ENCODE data around the gene LCMT1. TPM values are rescaled to one million over a fixed set of nuclear protein-coding genes. Genes with fewer than 3 reads are reported as not detected.
"Not testable (repeated sequence)": the region's sequence is repeated elsewhere in the genome, so short reads cannot be mapped to it uniquely, and the experiment has no call there.

The LCMT1 gene
- total RNA-seq, 1 donor = 35.5 TPM

DNA sequence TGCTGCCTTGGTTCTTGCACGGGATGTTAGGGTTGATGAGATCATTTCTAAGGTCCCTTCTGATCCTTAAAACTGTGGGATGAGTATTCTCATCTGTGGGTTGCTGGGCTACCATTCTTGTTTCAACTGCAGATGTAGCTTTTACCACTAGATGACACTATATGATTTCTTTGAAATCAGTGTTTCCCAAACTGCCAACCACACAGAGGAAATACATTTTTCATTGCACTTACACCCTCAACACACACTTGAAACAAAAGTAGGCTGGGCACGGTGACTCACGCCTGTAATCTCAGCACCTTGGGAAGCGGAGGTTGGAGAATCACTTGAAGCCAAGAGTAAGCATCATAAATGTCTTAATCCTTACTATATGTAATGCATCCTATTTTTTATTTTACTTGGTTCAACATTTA is 15.3 kb downstream of the LCMT1 start:
- H3K4me1 ChIP-seq (ENCODE audit: insufficient read depth, low read length) = peaks cover 13% of the 10 kb centered on the region
- no peak overlapping the region for H3K4me3 ChIP-seq (ENCODE audit: insufficient read depth, low read length)
- H2AFZ ChIP-seq (ENCODE audit: low read length) = no peak overlapping the region
- H3K79me2 ChIP-seq (ENCODE audit: insufficient read depth, low read length) = peaks cover 48% of the 10 kb centered on the region
- H4K20me1 ChIP-seq (ENCODE audit: insufficient read depth, low read length) = peaks cover 23% of the 10 kb centered on the region
- peak; percentile 88 for DNase-seq (ENCODE audit: insufficient read length, low spot score, missing footprints)
- H3K4me2 ChIP-seq (ENCODE audit: insufficient read depth, low read length) = no peak overlapping the region
- H3K36me3 ChIP-seq (ENCODE audit: insufficient read depth, low read length) = peaks cover 14% of the 10 kb centered on the region
- peak overlapping the region; percentile 65 for H3K27ac ChIP-seq (ENCODE audit: low read depth, low read length)
- TF ChIP-seq, protein P1, sequence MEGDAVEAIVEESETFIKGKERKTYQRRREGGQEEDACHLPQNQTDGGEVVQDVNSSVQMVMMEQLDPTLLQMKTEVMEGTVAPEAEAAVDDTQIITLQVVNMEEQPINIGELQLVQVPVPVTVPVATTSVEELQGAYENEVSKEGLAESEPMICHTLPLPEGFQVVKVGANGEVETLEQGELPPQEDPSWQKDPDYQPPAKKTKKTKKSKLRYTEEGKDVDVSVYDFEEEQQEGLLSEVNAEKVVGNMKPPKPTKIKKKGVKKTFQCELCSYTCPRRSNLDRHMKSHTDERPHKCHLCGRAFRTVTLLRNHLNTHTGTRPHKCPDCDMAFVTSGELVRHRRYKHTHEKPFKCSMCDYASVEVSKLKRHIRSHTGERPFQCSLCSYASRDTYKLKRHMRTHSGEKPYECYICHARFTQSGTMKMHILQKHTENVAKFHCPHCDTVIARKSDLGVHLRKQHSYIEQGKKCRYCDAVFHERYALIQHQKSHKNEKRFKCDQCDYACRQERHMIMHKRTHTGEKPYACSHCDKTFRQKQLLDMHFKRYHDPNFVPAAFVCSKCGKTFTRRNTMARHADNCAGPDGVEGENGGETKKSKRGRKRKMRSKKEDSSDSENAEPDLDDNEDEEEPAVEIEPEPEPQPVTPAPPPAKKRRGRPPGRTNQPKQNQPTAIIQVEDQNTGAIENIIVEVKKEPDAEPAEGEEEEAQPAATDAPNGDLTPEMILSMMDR (IDR thresholded peaks at IDR 0.05; ENCODE audit: extremely low read depth, low read depth, low read length) = peak; percentile 96
- no peaks in the 10 kb centered on the region for H3K9me3 ChIP-seq (ENCODE audit: low read depth, low read length)
- no peaks in the 10 kb centered on the region for H3K27me3 ChIP-seq (ENCODE audit: insufficient read depth, low read length)

DNA sequence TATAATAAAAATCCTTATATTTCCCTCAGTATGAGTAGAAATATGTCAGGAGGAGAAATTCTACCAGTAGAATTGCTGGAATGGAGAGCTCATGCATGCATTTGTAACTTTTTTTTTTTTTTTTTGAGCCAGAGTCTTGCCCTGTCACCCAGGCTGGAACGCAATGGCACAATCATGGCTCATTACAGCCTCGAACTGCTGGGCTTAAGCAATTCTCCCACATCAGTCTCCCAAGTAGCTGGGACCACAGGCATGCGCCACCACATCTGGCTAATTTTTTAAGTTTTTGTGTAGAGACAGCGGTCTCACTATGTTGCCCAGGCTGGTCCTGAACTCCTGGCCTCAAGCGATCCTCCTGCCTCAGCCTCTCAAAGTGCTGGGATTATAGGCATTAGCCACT is 21.2 kb downstream of the LCMT1 start:
- H3K4me2 ChIP-seq (ENCODE audit: insufficient read depth, low read length); DNase-seq (ENCODE audit: insufficient read length, low spot score, missing footprints); H3K4me1 ChIP-seq (ENCODE audit: insufficient read depth, low read length); H4K20me1 ChIP-seq (ENCODE audit: insufficient read depth, low read length); H3K27me3 ChIP-seq (ENCODE audit: insufficient read depth, low read length); H2AFZ ChIP-seq (ENCODE audit: low read length); H3K9me3 ChIP-seq (ENCODE audit: low read depth, low read length); H3K27ac ChIP-seq (ENCODE audit: low read depth, low read length); H3K4me3 ChIP-seq (ENCODE audit: insufficient read depth, low read length): not testable (repeated sequence)
- Histone ChIP-seq H3K79me2 (ENCODE audit: insufficient read depth, low read length) (peaks cover 11% of the 10 kb centered on the region), H3K36me3 (ENCODE audit: insufficient read depth, low read length) (peaks cover 31% of the 10 kb centered on the region)

DNA sequence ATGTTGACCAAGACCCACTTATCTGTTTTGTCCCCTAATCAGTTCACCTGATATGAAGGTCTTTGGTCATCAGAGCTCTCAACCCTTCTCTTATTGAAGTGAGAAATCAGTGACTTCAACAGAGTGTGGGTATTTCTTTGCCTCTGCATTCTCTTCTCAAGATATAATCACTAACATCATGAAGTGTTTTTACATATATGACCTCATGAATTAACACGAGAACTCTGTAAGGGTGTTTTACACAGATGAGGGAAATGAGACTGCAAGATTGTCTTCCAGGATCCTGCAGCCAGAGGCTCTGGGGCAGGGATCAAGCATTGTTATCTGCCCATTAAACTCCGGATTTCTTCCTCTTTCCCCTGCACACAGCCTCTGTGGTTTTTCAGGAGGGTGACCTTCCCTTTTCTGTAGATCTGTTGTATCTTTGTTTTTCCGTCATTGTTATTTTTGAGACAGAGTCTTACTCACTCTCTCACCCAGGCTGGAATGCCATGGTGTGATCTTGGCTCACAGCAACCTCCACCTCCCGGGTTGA is 22.7 kb downstream of the LCMT1 start:
- peaks cover 4% of the 10 kb centered on the region for H3K79me2 ChIP-seq (ENCODE audit: insufficient read depth, low read length)
- H3K4me1 ChIP-seq (ENCODE audit: insufficient read depth, low read length) = no peaks in the 10 kb centered on the region
- H2AFZ ChIP-seq (ENCODE audit: low read length) = no peak overlapping the region
- H3K9me3 ChIP-seq (ENCODE audit: low read depth, low read length) = no peaks in the 10 kb centered on the region
- no peak overlapping the region for H3K4me2 ChIP-seq (ENCODE audit: insufficient read depth, low read length)
- H3K27ac ChIP-seq (ENCODE audit: low read depth, low read length) = no peak overlapping the region
- TF ChIP-seq, protein P1 (IDR thresholded peaks at IDR 0.05; ENCODE audit: extremely low read depth, low read depth, low read length) = no peak
- peaks cover 38% of the 10 kb centered on the region for H3K36me3 ChIP-seq (ENCODE audit: insufficient read depth, low read length)
- H3K4me3 ChIP-seq (ENCODE audit: insufficient read depth, low read length) = no peak overlapping the region
- H4K20me1 ChIP-seq (ENCODE audit: insufficient read depth, low read length) = no peaks in the 10 kb centered on the region
- DNase-seq (ENCODE audit: insufficient read length, low spot score, missing footprints) = no peak
- no peaks in the 10 kb centered on the region for H3K27me3 ChIP-seq (ENCODE audit: insufficient read depth, low read length)

DNA sequence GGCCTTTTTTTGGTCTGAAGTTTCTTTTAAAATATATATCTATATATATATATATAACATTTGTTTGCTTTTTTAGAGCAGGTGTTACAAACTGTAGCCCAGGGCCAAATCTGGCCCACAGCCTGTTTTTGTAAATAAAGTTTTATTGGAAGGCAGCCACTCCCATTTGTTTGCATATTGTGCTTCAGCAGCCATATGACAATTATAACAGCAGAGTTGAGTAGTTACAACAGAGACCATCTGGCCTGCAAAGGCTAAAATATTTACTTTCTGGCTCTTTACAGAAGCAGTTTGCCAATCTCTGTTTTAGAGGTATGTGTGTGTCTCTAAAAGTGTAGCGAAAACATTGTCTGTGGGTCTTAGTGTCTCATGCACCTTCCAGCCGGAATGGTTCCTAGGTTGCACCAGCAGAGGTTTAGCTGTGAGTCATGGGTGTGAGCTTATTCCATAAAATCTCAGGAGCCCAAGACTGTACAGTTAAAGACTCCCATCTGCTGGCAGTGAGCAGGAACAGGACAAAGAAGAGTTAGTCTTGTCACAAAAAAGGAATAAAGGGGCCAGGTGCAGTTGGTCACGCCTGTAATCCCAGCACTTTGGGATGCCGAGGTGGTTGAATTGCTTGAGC is 23.8 kb downstream of the LCMT1 start:
- TF ChIP-seq, protein P1 (IDR thresholded peaks at IDR 0.05; ENCODE audit: extremely low read depth, low read depth, low read length) = peak; percentile 61
- Histone ChIP-seq H3K27ac (ENCODE audit: low read depth, low read length) (peak overlapping the region; percentile 3), H3K4me1 (ENCODE audit: insufficient read depth, low read length) (peaks cover 3% of the 10 kb centered on the region), H3K27me3 (ENCODE audit: insufficient read depth, low read length) (no peaks in the 10 kb centered on the region), H3K36me3 (ENCODE audit: insufficient read depth, low read length) (peaks cover 42% of the 10 kb centered on the region), H3K4me2 (ENCODE audit: insufficient read depth, low read length) (no peak overlapping the region), H3K4me3 (ENCODE audit: insufficient read depth, low read length) (no peak overlapping the region), H2AFZ (ENCODE audit: low read length) (no peak overlapping the region), H4K20me1 (ENCODE audit: insufficient read depth, low read length) (no peaks in the 10 kb centered on the region), H3K9me3 (ENCODE audit: low read depth, low read length) (no peaks in the 10 kb centered on the region), H3K79me2 (ENCODE audit: insufficient read depth, low read length) (peaks cover 4% of the 10 kb centered on the region)
- DNase-seq (ENCODE audit: insufficient read length, low spot score, missing footprints) = no peak
